BJ (cell line): ENCODE results near the gene CDC73. TPM values are rescaled to one million over a fixed set of nuclear protein-coding genes. Genes with fewer than 3 reads are reported as not detected.

ENCODE experiments used
- CTCF ChIA-PET: fragments of 350-600 bp; formaldehyde crosslinking; extraction: SDS; loops from one replicate; lab custom pipeline; 2021; ENCODE audit warnings: antibody characterized with exemption, inconsistent platforms; lab: Yijun Ruan, JAX
- POLR2A ChIA-PET: fragments of 300-600 bp; sonication (Branson Sonifier 250); formaldehyde crosslinking; extraction: SDS; loops from one replicate; lab custom pipeline; 2021; ENCODE audit warnings: antibody characterized with exemption; lab: Charles Lee
- DNase-seq: peaks from one replicate; pipeline ENCODE4 v3.0.0-alpha.2; 2011; ENCODE audit warnings: low read depth
- H3K27me3 ChIP-seq: 2 replicates; pipeline ENCODE4 v1.6.0; 2011; ENCODE audit warnings: low read length; ENCODE audit not compliant: control insufficient read depth, insufficient read depth
- H3K36me3 ChIP-seq: 2 replicates; pipeline ENCODE4 v1.5.1; 2011; ENCODE audit warnings: low read length; ENCODE audit not compliant: control insufficient read depth, insufficient read depth
- H3K4me3 ChIP-seq: 2 replicates; pipeline ENCODE4 v1.5.1; 2011; ENCODE audit warnings: low read depth, mild to moderate bottlenecking, control low read depth, low read length
- polyA plus RNA-seq: library from polyadenylated mRNA; depleted of rRNA; stranded (reverse); fragments of >200 nt; gene quantifications from 2 replicates; pipeline ENCODE4 v1.2.3, GENCODE V29; 2011
- TF ChIP-seq, protein P1 (sequence below): IDR thresholded peaks from 2 replicates; pipeline ENCODE4 v1.5.1; 2011; ENCODE audit warnings: low read depth, mild to moderate bottlenecking, control low read depth, inconsistent platforms, low read length, moderate library complexity; ENCODE audit not compliant: insufficient read depth

The CDC73 gene
- polyA plus RNA-seq, 1 experiment, result 16.1 TPM

DNA sequence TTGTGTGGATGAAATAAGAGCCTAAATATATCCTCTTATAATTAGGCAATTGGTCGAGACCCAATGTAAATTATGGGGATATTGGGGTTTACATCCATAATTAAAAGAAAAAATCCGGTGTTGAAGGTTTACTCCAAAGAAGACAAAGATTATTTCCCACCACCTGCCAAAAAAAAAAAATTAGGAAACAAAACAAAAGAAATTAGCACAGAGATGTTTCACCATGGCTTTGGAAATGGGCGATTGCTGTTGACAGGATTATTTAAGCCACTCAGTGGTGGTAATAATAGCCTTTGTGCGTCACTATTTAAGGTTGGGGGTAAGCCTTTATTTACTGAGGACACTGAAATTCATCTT, 16.0 kb upstream of the CDC73 start:
- H3K36me3 ChIP-seq, result no peaks in the 10 kb centered on the region
- no peaks in the 10 kb centered on the region for H3K27me3 ChIP-seq
- CTCF ChIA-PET, result interaction anchor here (0.6 to 1.5 kb wide), 5 partner anchors 16 to 628 kb away, joined by 3 to 9 read pairs (median 4); partner anchors contain the start of gene CDC73
- no peak for DNase-seq
- peak overlapping the region; percentile 83 for H3K4me3 ChIP-seq
- POLR2A ChIA-PET, result interaction anchor here (0.7 to 1.6 kb wide), 2 partner anchors 17 to 47 kb away, joined by 7 to 9 read pairs; no protein-coding TSS in a partner anchor
- TF ChIP-seq, protein P1, sequence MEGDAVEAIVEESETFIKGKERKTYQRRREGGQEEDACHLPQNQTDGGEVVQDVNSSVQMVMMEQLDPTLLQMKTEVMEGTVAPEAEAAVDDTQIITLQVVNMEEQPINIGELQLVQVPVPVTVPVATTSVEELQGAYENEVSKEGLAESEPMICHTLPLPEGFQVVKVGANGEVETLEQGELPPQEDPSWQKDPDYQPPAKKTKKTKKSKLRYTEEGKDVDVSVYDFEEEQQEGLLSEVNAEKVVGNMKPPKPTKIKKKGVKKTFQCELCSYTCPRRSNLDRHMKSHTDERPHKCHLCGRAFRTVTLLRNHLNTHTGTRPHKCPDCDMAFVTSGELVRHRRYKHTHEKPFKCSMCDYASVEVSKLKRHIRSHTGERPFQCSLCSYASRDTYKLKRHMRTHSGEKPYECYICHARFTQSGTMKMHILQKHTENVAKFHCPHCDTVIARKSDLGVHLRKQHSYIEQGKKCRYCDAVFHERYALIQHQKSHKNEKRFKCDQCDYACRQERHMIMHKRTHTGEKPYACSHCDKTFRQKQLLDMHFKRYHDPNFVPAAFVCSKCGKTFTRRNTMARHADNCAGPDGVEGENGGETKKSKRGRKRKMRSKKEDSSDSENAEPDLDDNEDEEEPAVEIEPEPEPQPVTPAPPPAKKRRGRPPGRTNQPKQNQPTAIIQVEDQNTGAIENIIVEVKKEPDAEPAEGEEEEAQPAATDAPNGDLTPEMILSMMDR, result no peak

GRCh38 chr1:193108471-193108870, 13.4 kb upstream of the CDC73 start:
- H3K27me3 ChIP-seq, result no peaks in the 10 kb centered on the region
- H3K36me3 ChIP-seq, result no peaks in the 10 kb centered on the region
- ChIA-PET POLR2A (no interaction called here), CTCF (no interaction called here)
- TF ChIP-seq, protein P1, result no peak
- no peak overlapping the region for H3K4me3 ChIP-seq
- DNase-seq, result no peak

- H3K4me3 ChIP-seq, result no peak overlapping the region
- DNase-seq, result no peak
- CTCF ChIA-PET, result no interaction called here
- TF ChIP-seq, protein P1, result no peak
- POLR2A ChIA-PET, result no interaction called here
- no peaks in the 10 kb centered on the region for H3K36me3 ChIP-seq
- no peaks in the 10 kb centered on the region for H3K27me3 ChIP-seq
These were observed 12.2 kb upstream of the CDC73 start for GRCh38 chr1:193109619-193110018.

- DNase-seq, result no peak
- Histone ChIP-seq H3K4me3 (no peak overlapping the region), H3K36me3 (no peaks in the 10 kb centered on the region), H3K27me3 (no peaks in the 10 kb centered on the region)
- ChIA-PET POLR2A (no interaction called here), CTCF (interaction anchor here (1.1 kb wide), 1 partner anchor 10 kb away, joined by 3 read pairs; no protein-coding TSS in a partner anchor)
- TF ChIP-seq, protein P1, result no peak
These were observed 11.6 kb upstream of the CDC73 start for GRCh38 chr1:193110246-193110645.

- TF ChIP-seq, protein P1, result no peak
- H3K27me3 ChIP-seq, result no peaks in the 10 kb centered on the region
- ChIA-PET CTCF (interaction anchor here (1.1 kb wide), 1 partner anchor 11 kb away, joined by 3 read pairs; no protein-coding TSS in a partner anchor), POLR2A (no interaction called here)
- H3K4me3 ChIP-seq, result no peak overlapping the region
- H3K36me3 ChIP-seq, result no peaks in the 10 kb centered on the region
- DNase-seq, result no peak
These were observed 11.0 kb upstream of the CDC73 start for GRCh38 chr1:193110864-193111263.
